CD14-positive monocyte (primary cell): ENCODE results near the gene PHF10. TPM values are rescaled to one million over a fixed set of nuclear protein-coding genes. Genes with fewer than 3 reads are reported as not detected.

Experiments used
- DNase-seq, 3 donors: peaks; one replicate each; pipeline ENCODE4 v3.0.0-alpha.2; 2011 to 2022
- H2AFZ ChIP-seq: 2 replicates; pipeline ENCODE4 v1.6.0; 2012; ENCODE audit warnings: mild to moderate bottlenecking, low read depth, low read length, inconsistent platforms; ENCODE audit not compliant: insufficient read depth, poor library complexity, severe bottlenecking
- H3K27ac ChIP-seq, 2 donors: 1 replicate in 1 of 2; 2 replicates in 1 of 2; pipeline ENCODE4 v1.5.1; 2012 to 2013; ENCODE audit warnings: low read length in 2 of 2, control low read depth in 1 of 2, inconsistent platforms in 1 of 2, low read depth in 1 of 2, mild to moderate bottlenecking in 1 of 2
- H3K27me3 ChIP-seq, 2 donors: one replicate each; pipeline versions ENCODE4 v1.6.0 to v1.6.1; 2011 to 2013; ENCODE audit warnings: low read length in 2 of 2; ENCODE audit not compliant: control insufficient read depth in 2 of 2, insufficient read depth in 2 of 2
- H3K36me3 ChIP-seq, 2 donors: replicated peaks in 1 of 2; 1 replicate in 1 of 2; 2 replicates in 1 of 2; pipeline versions ENCODE4 v1.5.1 to v1.6.1; 2012 to 2013; ENCODE audit warnings: low read length in 2 of 2, control low read depth in 1 of 2, inconsistent platforms in 1 of 2, mild to moderate bottlenecking in 1 of 2; ENCODE audit not compliant: insufficient read depth in 2 of 2, control insufficient read depth in 1 of 2
- H3K4me1 ChIP-seq, 2 donors: 1 replicate in 1 of 2; 2 replicates in 1 of 2; pipeline versions ENCODE4 v1.5.1 to v1.6.1; 2012 to 2013; ENCODE audit warnings: low read length in 2 of 2, control low read depth in 1 of 2, inconsistent platforms in 1 of 2, mild to moderate bottlenecking in 1 of 2, moderate library complexity in 1 of 2; ENCODE audit not compliant: insufficient read depth in 2 of 2, control insufficient read depth in 1 of 2
- H3K4me2 ChIP-seq: replicated peaks from 2 replicates; pipeline ENCODE3; 2012; ENCODE audit warnings: low read length, moderate library complexity, mild to moderate bottlenecking; ENCODE audit not compliant: poor library complexity, severe bottlenecking; ENCODE audit errors: extremely low read depth
- H3K4me3 ChIP-seq, 3 experiments: fragments of 200-600 bp in 1 of 3; sonication (generic) in 1 of 3; replicated peaks in 1 of 3; 1 replicate in 2 of 3; 2 replicates in 1 of 3; pipeline ENCODE4 v1.5.1; 2011 to 2013; ENCODE audit warnings: low read length in 3 of 3, mild to moderate bottlenecking in 3 of 3, control low read depth in 2 of 3, low read depth in 2 of 3, inconsistent platforms in 1 of 3, moderate library complexity in 1 of 3
- H3K79me2 ChIP-seq: 2 replicates; pipeline ENCODE4 v1.6.0; 2012; ENCODE audit warnings: mild to moderate bottlenecking, control low read depth, inconsistent platforms, low read length, moderate library complexity; ENCODE audit not compliant: insufficient read depth
- H3K9ac ChIP-seq: 2 replicates; pipeline ENCODE4 v1.6.0; 2017; ENCODE audit warnings: low read length, mild to moderate bottlenecking; ENCODE audit not compliant: insufficient read depth, poor library complexity, severe bottlenecking
- H3K9me3 ChIP-seq, 2 donors: replicated peaks in 1 of 2; 1 replicate in 1 of 2; 2 replicates in 1 of 2; pipeline versions ENCODE4 v1.5.1 to v1.6.1; 2012 to 2013; ENCODE audit warnings: low read length in 2 of 2, control low read depth in 1 of 2; ENCODE audit not compliant: control insufficient read depth in 1 of 2, insufficient read depth in 1 of 2
- H4K20me1 ChIP-seq: 2 replicates; pipeline ENCODE4 v1.6.0; 2012; ENCODE audit warnings: mild to moderate bottlenecking, low read length, control low read depth, moderate library complexity; ENCODE audit not compliant: insufficient read depth
- H3K27ac Mint-ChIP-seq, 7 donors: one replicate each; pipeline ENCODE4 v1.8.0; 2020; ENCODE audit warnings: mild to moderate bottlenecking in 7 of 7, mixed read lengths in 7 of 7, moderate library complexity in 6 of 7, inconsistent platforms in 2 of 7
- H3K27me3 Mint-ChIP-seq, 3 donors: one replicate each; pipeline ENCODE4 v1.8.0; 2021 to 2022; ENCODE audit warnings: low read depth in 3 of 3, mild to moderate bottlenecking in 3 of 3, mixed read lengths in 3 of 3, moderate library complexity in 3 of 3, inconsistent platforms in 1 of 3
- H3K36me3 Mint-ChIP-seq, 2 donors: one replicate each; pipeline ENCODE4 v1.8.0; 2020; ENCODE audit warnings: mixed read lengths in 2 of 2, inconsistent platforms in 1 of 2, mild to moderate bottlenecking in 1 of 2
- H3K4me1 Mint-ChIP-seq: one replicate; pipeline ENCODE4 v1.8.0; 2020; ENCODE audit warnings: mild to moderate bottlenecking, mixed read lengths
- H3K4me3 Mint-ChIP-seq, 2 donors: one replicate each; pipeline ENCODE4 v1.8.0; 2020; ENCODE audit warnings: mild to moderate bottlenecking in 2 of 2, mixed read lengths in 2 of 2, moderate library complexity in 1 of 2
- H3K9me3 Mint-ChIP-seq, 7 donors: one replicate each; pipeline ENCODE4 v1.8.0; 2020 to 2022; ENCODE audit warnings: mixed read lengths in 7 of 7, mild to moderate bottlenecking in 6 of 7, moderate library complexity in 6 of 7, inconsistent platforms in 2 of 7
- WGBS: methylation state at CpG from one replicate; pipeline ENCODE4 v1.1.5; 2013; ENCODE audit warnings: missing lambda C conversion rate; ENCODE audit not compliant: insufficient coverage; 5-methylcytosine and 5-hydroxymethylcytosine counted together
- intact Hi-C, 2 donors: fragments of 100-400 bp; cut with micrococcal nuclease; formaldehyde crosslinking; loops; one replicate each; pipeline versions ENCODE4 v1.15.0 to v1.15.1; 2023
- polyA plus RNA-seq, 3 donors: library from polyadenylated mRNA; depleted of rRNA in 1 of 3; unstranded in 2 of 3; stranded (reverse) in 1 of 3; fragments of 300-500 nt in 2 of 3; fragments of >200 nt in 1 of 3; fragmentation: Illumina TruSeq in 2 of 3; gene quantifications; 1 replicate in 2 of 3; 2 replicates in 1 of 3; pipeline ENCODE4 v1.2.3, GENCODE V29; 2012 to 2021
- TF ChIP-seq, protein P1 (sequence below): fragments of 200-600 bp; IDR thresholded peaks from one replicate; pipeline ENCODE4 v1.8.0; 2022; ENCODE audit warnings: antibody characterized with exemption, mild to moderate bottlenecking

The PHF10 gene
- polyA plus RNA-seq, 3 donors: 7.3 to 31.0 (median 8.1) TPM

DNA sequence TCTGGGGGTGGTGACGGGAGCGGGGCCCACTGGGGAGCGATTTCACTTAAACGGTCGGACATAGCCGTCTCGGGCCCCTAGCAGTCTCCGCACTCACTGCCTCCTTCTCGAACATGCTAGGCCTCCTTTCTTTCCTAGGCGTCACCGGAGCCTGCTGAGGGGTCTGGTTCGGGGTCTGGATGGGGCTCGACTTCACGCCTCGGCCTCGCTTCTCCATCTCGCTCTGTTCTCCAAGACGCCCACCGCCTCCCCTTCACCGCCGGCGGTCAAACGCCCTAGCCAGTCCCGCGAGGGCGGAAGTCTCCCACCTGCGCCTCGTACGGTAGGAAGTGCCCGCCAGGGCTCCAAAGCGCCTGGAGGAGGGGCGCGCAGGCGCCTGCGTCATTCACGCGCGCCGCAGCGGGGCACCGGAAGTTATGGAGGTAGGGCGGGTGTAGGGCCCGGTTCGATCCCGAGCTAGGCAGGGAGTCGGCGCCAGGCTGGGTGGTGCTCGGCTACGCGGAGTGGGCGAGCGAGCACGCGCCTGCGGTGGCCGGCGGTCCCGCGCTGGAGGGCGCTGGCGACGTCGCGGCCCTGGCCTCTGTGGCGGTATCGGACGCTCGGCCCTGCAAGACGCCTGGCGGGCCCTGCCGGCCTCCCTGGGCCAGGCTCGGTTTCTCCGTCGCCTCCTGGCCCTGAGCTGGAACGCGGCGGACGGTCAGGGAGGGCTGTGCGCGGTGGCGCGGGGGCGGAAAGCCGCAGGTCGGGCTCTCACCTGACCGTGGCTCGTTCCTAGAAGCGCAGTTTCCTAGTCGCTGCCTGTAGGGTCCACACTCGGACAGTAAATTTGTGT is 27.2 kb upstream of the PHF10 start, which contains the start of the genes DYNLT2 and ERMARD:
TSS of gene DYNLT2 (minus strand) at position 331 of the 832 bp plus-strand sequence. CDS start at position 217, 114 bp downstream.
TSS of gene ERMARD (plus strand) at position 381 of the 832 bp plus-strand sequence. CDS start at position 417, 36 bp downstream.
- Histone ChIP-seq H3K4me3 (peak within 1 kb of the TSS; percentile 51 to 95 (median 84)), H3K27me3 (no peaks in the 10 kb centered on the region), H3K9ac (peak within 1 kb of the TSS; percentile 98), H3K79me2 (peaks cover 19% of the 10 kb centered on the region), H3K4me2 (peak within 1 kb of the TSS; percentile 81), H3K9me3 (no peaks in the 10 kb centered on the region), H4K20me1 (no peaks in the 10 kb centered on the region), H2AFZ (peak within 1 kb of the TSS; percentile 87), H3K27ac (peak within 1 kb of the TSS; percentile 87 to 94), H3K36me3 (peaks cover 0 to 4% of the 10 kb centered on the region in 2 donors), H3K4me1 (peaks cover 17 to 18% of the 10 kb centered on the region in 2 donors)
- H3K27ac Mint-ChIP-seq: peak within 1 kb of the TSS; percentile 97 to 100 (median 98)
- peaks cover 26% of the 10 kb centered on the region for H3K4me1 Mint-ChIP-seq
- H3K4me3 Mint-ChIP-seq: peak within 1 kb of the TSS; percentile 94 to 99
- TF ChIP-seq, protein P1, sequence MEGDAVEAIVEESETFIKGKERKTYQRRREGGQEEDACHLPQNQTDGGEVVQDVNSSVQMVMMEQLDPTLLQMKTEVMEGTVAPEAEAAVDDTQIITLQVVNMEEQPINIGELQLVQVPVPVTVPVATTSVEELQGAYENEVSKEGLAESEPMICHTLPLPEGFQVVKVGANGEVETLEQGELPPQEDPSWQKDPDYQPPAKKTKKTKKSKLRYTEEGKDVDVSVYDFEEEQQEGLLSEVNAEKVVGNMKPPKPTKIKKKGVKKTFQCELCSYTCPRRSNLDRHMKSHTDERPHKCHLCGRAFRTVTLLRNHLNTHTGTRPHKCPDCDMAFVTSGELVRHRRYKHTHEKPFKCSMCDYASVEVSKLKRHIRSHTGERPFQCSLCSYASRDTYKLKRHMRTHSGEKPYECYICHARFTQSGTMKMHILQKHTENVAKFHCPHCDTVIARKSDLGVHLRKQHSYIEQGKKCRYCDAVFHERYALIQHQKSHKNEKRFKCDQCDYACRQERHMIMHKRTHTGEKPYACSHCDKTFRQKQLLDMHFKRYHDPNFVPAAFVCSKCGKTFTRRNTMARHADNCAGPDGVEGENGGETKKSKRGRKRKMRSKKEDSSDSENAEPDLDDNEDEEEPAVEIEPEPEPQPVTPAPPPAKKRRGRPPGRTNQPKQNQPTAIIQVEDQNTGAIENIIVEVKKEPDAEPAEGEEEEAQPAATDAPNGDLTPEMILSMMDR: peak; percentile 21
- intact Hi-C loops: loop anchor here (2.0 to 5.0 kb wide), 3 partner anchors 49 to 803 kb away; partner anchors contain the start of genes C6orf120 (in 2 of the 2), TBP (in 2 of the 2) and WDR27 (in 2 of the 2)
- WGBS: under 1% methylated on average over 86 of the region's 90 CpGs
- peak; percentile 88 to 92 (median 92) for DNase-seq
- peaks cover 0 to 3% (median 0%) of the 10 kb centered on the region in 3 donors for H3K27me3 Mint-ChIP-seq
- H3K36me3 Mint-ChIP-seq: peaks cover 4 to 5% of the 10 kb centered on the region in 2 donors
- peaks cover 0 to 4% (median 2%) of the 10 kb centered on the region in 7 donors for H3K9me3 Mint-ChIP-seq

DNA sequence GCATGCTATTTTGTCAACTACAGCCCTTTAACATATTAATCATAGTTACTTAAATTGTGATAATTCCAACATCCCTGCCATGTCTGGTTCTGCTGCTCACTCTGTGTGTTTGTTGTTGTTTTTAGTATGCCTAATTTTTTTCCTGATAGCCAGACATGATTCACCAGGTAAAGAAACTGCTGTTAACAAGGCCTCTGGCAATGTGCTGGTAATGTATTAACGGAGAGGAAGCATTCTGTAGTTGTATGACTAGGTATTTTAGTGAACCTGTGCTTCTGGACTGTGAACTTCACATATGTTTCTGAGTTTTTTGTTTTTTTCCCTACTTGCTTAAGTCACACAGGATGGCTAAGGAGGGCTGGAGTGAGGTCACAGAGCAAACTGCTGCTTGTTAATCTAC is 22.3 kb upstream of the PHF10 start:
- no peak overlapping the region for H3K4me3 ChIP-seq
- H3K27me3 ChIP-seq: peaks cover 0 to 2% of the 10 kb centered on the region in 2 donors
- H3K9me3 ChIP-seq: no peaks in the 10 kb centered on the region
- H4K20me1 ChIP-seq: no peaks in the 10 kb centered on the region
- H3K27ac ChIP-seq: no peak overlapping the region
- no peak overlapping the region for H3K9ac ChIP-seq
- H3K4me1 ChIP-seq: peaks cover 8 to 11% of the 10 kb centered on the region in 2 donors
- Mint-ChIP-seq H3K4me1 (peaks cover 14% of the 10 kb centered on the region), H3K27me3 (peaks cover 0 to 11% (median 2%) of the 10 kb centered on the region in 3 donors), H3K9me3 (peaks cover 2 to 16% (median 9%) of the 10 kb centered on the region in 7 donors), H3K36me3 (peaks cover 0 to 4% of the 10 kb centered on the region in 2 donors), H3K4me3 (no peak overlapping the region), H3K27ac (no peak overlapping the region)
- no peaks in the 10 kb centered on the region for H3K36me3 ChIP-seq
- TF ChIP-seq, protein P1: no peak
- WGBS: no CpG with 5 or more reads among the region's 1 CpG
- intact Hi-C loops: no loop called here
- no peak for DNase-seq
- H2AFZ ChIP-seq: no peak overlapping the region
- H3K4me2 ChIP-seq: no peak overlapping the region
- peaks cover 10% of the 10 kb centered on the region for H3K79me2 ChIP-seq
